GM19025 (cell line): ENCODE results near the gene ATG4D.

Source experiments
- ATAC-seq: cut with Tn5 transposase; IDR thresholded peaks from one replicate; pipeline ENCODE4 v1.9.1; 2021; ENCODE audit warnings: mild to moderate bottlenecking, low read depth, moderate library complexity; ENCODE audit not compliant: unreplicated experiment

ATG4D gene

GRCh38 chr19:10543420-10544241, at the start of gene ATG4D:
Gene ATG4D (plus strand): TSS chr19:10543904. CDS start chr19:10544091, 187 bp downstream.
- ATAC-seq = peak; percentile 73

GRCh38 chr19:10497371-10497770, 46.3 kb upstream of the ATG4D start:
- ATAC-seq = no peak

- ATAC-seq = no peak
These were observed 44.0 kb upstream of the ATG4D start for GRCh38 chr19:10499550-10500246.

- no peak for ATAC-seq
These were observed 43.5 kb upstream of the ATG4D start for GRCh38 chr19:10500247-10500592.

GRCh38 chr19:10501971-10502523, 41.7 kb upstream of the ATG4D start:
- ATAC-seq = peak; percentile 29

- peak; percentile 82 for ATAC-seq
These were observed 41.1 kb upstream of the ATG4D start for GRCh38 chr19:10502524-10503001.

GRCh38 chr19:10503002-10503789, 40.5 kb upstream of the ATG4D start, which contains the start of gene KEAP1:
Gene KEAP1 (minus strand): TSS chr19:10503356. CDS start chr19:10500033, 3,323 bp downstream.
- peak; percentile 22 for ATAC-seq

GRCh38 chr19:10505583-10506229, 38.0 kb upstream of the ATG4D start:
- no peak for ATAC-seq

- no peak for ATAC-seq
These were observed 35.7 kb upstream of the ATG4D start for GRCh38 chr19:10508036-10508435.

- no peak for ATAC-seq
These were observed 35.0 kb upstream of the ATG4D start for GRCh38 chr19:10508707-10509106.

GRCh38 chr19:10510301-10510802, 33.4 kb upstream of the ATG4D start:
- no peak for ATAC-seq

GRCh38 chr19:10513223-10513622, 30.5 kb upstream of the ATG4D start:
- no peak for ATAC-seq

- ATAC-seq = no peak
These were observed 29.2 kb upstream of the ATG4D start for GRCh38 chr19:10514211-10515145.

GRCh38 chr19:10516064-10516385, 27.7 kb upstream of the ATG4D start:
- ATAC-seq = no peak

GRCh38 chr19:10516671-10517286, 26.9 kb upstream of the ATG4D start:
- ATAC-seq = no peak

- ATAC-seq = no peak
These were observed 26.3 kb upstream of the ATG4D start, which contains the start of gene S1PR5 for GRCh38 chr19:10517361-10517759. Gene S1PR5 (minus strand): TSS chr19:10517447. CDS start chr19:10515011, 2,436 bp downstream.

- ATAC-seq = no peak
These were observed 25.8 kb upstream of the ATG4D start for GRCh38 chr19:10517760-10518443.
